Stimulated activated CD8-positive, alpha-beta memory T cell treated with anti-CD3 and anti-CD28 coated beads, Interleukin-7, amount 100 ng/mL, for 48 hours (primary cell): Measurements from ENCODE around the gene NIT1.

Experiments
- DNase-seq, 2 donors: peaks; one replicate each; pipeline ENCODE4 v3.0.0-alpha.2; 2020; ENCODE audit warnings: low read depth in 1 of 2; ENCODE audit errors: extremely low read depth in 1 of 2

NIT1 gene

GRCh38 chr1:161140755-161141400, 23.0 kb downstream of the NIT1 start:
- DNase-seq: no peak

GRCh38 chr1:161145832-161146231, 27.9 kb downstream of the NIT1 start:
- no peak for DNase-seq

- no peak for DNase-seq
These were observed 35.3 kb downstream of the NIT1 start for GRCh38 chr1:161153176-161153575.

GRCh38 chr1:161153682-161154337, 35.9 kb downstream of the NIT1 start, which contains the start of gene UFC1:
UFC1 (plus strand) TSS chr1:161153978; CDS start chr1:161153998, 20 bp downstream.
- DNase-seq: peak; percentile 56 to 78

DNA sequence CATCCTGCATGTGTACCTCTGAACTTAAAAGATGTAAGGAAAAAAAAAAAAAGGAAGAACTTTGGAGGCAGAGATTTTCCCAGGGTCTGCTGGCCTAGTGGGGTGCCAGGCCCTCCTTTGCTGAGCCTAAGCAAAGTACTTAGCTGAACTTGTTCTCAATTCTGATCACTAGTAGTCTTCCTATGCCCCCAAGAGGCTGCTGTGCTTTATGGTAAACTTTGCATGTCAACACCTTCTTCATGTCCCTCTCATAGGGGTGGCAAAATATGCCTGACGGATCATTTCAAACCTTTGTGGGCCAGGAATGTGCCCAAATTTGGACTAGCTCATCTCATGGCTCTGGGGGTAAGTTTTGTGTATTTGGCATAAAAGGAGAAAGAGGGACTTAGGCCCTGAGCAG, 40.0 kb downstream of the NIT1 start:
- no peak for DNase-seq

DNA sequence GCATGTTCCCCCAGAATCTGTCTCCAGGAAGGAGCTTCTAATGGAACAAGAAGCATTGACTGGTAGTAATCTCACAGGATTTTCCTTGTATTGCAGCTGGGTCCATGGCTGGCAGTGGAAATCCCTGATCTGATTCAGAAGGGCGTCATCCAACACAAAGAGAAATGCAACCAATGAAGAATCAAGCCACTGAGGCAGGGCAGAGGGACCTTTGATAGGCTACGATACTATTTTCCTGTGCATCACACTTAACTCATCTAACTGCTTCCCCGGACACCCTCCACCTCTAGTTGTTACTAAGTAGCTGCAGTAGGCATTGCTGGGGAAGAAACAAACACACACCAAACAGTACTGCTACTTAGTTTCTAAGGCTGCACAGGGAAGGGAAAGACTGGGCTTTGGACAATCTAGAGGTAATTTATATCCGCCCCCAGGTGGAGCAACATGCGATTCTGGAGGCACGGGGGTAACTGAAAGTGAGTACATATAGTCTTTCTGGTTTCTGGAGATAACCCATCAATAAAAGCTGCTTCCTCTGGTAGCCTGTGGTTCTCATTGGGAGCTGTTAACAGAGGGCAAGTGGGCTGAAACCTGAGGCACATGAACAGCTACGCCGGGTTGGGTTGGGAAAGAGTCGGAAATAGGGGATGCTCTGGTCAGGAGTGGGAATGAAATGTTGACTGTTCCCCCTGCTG, 40.6 kb downstream of the NIT1 start:
- DNase-seq: no peak

DNA sequence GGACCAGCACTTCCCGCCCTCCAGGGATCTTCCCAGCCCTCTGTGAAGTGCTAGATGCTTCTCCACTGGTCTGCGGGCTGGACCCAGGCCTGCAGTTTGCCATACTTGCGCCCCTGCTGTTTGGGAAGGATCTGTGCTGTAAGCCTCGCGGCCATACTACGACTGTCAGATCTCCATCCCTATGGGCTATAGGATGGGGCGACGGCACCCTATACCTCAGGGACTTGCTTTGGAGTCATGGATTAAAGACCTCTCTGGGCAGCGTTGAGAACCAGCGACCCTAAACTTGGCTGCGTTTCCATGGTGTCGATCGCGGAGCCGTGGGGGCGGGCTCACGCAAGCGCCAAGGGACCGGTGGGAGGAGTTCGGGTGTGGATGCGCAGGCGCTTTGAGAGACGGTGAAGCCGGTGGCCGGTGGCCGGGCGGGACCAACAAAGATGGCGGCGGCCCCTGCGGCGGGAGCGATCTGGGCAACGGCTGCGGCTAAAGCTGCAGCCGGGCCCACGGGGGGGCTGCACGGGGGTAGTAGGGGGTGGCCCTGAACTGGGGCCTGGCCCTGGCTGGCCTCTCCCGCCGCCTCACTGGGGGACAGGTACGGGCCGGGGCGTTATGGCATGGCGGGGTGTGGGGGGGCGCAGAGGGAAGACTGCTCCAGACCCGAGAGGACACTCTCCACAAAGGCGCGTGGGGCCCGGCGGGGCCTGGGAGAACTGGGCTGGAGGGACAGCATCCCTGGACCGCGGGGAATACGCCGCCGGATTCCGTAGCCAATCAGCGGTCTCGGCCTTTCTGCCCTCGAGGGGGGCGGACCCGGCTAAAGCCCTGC, 41.4 kb downstream of the NIT1 start, which contains the start of gene USP21:
USP21 (plus strand) TSS at position 414 of the 826 bp plus-strand sequence. CDS start 1,141 bp downstream, outside the sequence.
- DNase-seq: peak; percentile 83 to 89

GRCh38 chr1:161159913-161160243, 42.0 kb downstream of the NIT1 start:
- DNase-seq: no peak

DNA sequence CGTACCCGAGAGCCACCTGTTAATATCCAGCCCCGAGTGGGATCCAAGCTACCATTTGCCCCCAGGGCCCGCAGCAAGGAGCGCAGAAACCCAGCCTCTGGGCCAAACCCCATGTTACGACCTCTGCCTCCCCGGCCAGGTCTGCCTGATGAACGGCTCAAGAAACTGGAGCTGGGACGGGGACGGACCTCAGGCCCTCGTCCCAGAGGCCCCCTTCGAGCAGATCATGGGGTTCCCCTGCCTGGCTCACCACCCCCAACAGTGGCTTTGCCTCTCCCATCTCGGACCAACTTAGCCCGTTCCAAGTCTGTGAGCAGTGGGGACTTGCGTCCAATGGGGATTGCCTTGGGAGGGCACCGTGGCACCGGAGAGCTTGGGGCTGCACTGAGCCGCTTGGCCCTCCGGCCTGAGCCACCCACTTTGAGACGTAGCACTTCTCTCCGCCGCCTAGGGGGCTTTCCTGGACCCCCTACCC, 42.8 kb downstream of the NIT1 start:
- no peak for DNase-seq

DNA sequence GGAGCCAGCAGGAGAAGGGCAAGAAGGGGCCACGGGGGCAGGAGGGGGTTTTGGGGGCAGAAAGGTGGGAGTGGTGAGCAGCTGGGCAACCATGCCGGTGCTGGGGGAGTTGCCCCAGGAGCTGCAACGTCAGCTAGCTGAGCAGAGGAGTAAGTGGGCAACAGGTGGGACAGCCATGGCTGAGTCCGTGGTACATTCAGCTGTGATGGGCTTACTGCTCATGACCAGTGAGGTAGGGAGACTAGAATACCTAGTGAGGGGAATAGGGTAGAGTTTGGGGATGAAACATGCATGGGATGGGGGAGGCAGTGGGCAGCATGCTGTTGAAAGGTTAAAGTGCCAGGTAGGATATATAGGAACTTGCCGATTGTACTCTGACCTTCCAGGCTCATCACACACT, 43.7 kb downstream of the NIT1 start:
- no peak for DNase-seq

- no peak for DNase-seq
These were observed 44.1 kb downstream of the NIT1 start for GRCh38 chr1:161162052-161162451.

GRCh38 chr1:161162806-161163205, 44.9 kb downstream of the NIT1 start:
- DNase-seq: no peak

DNA sequence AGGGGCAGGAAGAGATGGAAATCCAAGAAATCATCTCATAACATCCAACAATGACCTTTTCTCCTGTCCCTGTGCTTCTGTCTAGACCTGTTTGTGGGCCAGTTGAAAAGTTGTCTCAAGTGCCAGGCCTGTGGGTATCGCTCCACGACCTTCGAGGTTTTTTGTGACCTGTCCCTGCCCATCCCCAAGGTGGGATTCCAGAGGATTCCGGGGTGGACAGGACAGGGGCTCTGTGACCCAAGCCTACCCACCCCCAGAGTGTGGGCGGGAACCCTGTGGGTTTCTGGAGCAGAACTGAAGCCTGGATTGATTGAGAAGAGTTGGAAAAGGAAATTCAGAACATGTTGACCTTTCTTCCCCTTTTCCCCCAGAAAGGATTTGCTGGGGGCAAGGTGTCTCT, 45.9 kb downstream of the NIT1 start:
- no peak for DNase-seq

DNA sequence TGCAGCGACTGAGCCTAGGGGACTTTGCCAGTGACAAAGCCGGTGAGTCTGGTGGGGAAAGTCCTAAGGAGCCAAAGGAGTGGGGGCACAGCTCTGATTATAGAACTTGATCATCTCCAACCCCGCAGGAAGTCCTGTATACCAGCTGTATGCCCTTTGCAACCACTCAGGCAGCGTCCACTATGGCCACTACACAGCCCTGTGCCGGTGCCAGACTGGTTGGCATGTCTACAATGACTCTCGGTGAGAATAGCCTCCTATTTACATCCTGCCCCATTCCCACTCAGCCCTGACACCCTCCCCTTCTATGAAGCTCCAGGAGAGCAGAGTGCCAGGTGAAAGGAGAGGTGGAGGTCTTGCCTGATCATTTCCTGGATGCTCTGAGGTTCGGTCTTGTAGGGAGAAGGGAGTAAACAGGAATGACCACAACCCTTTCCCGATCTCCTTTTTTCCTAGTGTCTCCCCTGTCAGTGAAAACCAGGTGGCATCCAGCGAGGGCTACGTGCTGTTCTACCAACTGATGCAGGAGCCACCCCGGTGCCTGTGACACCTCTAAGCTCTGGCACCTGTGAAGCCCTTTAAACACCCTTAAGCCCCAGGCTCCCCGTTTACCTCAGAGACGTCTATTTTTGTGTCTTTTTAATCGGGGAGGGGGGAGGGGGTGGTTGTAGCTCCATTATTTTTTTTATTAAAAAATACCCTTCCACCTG, 47.2 kb downstream of the NIT1 start:
- no peak for DNase-seq

DNA sequence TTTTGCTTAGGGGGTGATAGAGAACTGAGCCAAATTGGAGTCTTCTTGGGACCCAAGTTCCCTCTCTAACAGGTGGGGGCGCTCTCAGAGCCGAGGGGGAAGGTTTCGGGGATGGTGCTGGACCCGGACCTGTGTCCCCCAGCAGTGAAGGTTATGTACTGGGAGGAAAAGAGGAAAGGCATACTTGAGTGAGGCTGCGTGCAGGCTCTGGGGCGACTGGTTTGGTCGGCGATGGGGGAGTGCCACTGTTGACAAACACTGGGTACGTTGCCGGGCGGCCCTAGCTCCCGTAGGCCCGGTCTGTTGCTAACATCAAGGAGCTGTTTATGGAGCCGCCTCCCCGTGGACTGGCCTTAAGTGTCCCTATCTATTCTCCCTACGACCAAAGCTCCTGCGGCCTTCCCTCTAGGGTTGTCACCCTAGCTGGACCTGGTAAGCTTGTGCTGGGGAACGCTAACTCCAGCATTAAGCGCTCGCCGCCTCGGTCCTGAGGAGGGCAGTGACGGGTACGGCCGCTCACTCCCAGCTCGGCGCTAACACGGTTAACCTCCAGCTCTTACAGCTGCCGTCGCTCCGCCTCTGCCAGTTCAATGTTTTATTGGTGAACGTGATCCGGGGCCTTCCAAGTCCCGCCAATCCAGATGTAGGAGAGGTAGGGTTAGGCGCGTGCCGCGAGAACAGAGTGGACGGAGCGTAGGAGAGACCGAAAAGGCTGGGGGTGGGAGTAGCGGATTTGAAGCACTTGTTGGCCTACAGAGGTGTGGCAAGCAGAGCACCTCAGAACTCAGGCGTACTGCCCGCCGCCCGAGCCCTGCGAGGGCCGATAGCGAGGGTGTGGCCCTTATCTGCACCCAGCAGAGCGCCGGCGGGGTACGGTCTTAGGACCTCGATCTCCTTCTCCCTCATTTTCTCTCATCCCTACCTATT, 48.1 kb downstream of the NIT1 start, which contains the start of gene PPOX:
PPOX (plus strand) TSS at position 685 of the 927 bp plus-strand sequence. CDS start 422 bp downstream, outside the sequence.
- peak; percentile 84 to 96 for DNase-seq

- DNase-seq: no peak
These were observed 49.0 kb downstream of the NIT1 start for GRCh38 chr1:161166669-161167548.

DNA sequence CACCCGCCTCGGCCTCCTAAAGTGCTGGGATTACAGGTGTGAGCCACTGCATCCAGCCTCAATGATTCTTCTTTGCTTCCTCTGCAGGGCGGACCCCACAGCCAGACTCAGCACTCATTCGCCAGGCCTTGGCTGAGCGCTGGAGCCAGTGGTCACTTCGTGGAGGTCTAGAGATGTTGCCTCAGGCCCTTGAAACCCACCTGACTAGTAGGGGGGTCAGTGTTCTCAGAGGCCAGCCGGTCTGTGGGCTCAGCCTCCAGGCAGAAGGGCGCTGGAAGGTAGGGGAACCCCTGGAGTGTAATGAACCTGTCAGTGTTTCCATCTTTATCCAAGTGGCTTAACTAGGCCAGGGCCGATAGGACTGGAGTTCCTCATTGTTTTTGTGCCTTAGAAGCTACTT, 51.0 kb downstream of the NIT1 start:
- no peak for DNase-seq
